Measurements from ENCODE around the gene MMP25. TPM values are rescaled to one million over a fixed set of nuclear protein-coding genes. Genes with fewer than 3 reads are reported as not detected.

MMP25 gene
- total and polyA plus RNA-seq, 9 of the 15 experiments (the other 6 are each of a cell fraction or from before 2014, with no cell fraction given): 0.03 to 0.04 TPM; not detected in 7

GRCh38 chr16:3099732-3100499, 53.6 kb downstream of the MMP25 start (continued):
- TF ChIP-seq IRF9 (tag; IDR thresholded peaks at IDR 0.05) (no peak), USF2 (CRISPR knock-in tag; IDR thresholded peaks at IDR 0.05) (no peak), E2F6 (IDR thresholded peaks at IDR 0.05; ENCODE audit: borderline replicate concordance in 1 of 2, extremely low read depth in 1 of 2, insufficient read depth in 1 of 2, insufficient read length in 1 of 2, low read depth in 1 of 2, low read length in 1 of 2, poor library complexity in 1 of 2, severe bottlenecking in 1 of 2) (peak in 1 of 2 experiments; percentile 78), CHD7 (IDR thresholded peaks at IDR 0.05; ENCODE audit: low read depth, low read length) (no peak), ARID1B (IDR thresholded peaks at IDR 0.05) (0 out of 2 replicates have a peak, but pooled peaks have one; percentile 8), ZBTB9 (CRISPR knock-in tag; IDR thresholded peaks at IDR 0.05) (no peak), RBFOX2 (IDR thresholded peaks at IDR 0.05; ENCODE audit: low read depth, low read length) (peak; percentile 55; the same call in 1 of the 2 replicates), NRF1 (conservative IDR thresholded peaks at IDR 0.05 in 1 of 2, IDR thresholded peaks at IDR 0.05 in 1 of 2) (peak in 1 of 2 experiments; percentile 16; a peak in 1 of 4 replicates), PHTF2 (CRISPR knock-in tag; IDR thresholded peaks at IDR 0.05) (no peak)

Measured in K562 (cell line).